Measurements from ENCODE around the gene NUP155. TPM values are rescaled to one million over a fixed set of nuclear protein-coding genes. Genes with fewer than 3 reads are reported as not detected.

The NUP155 gene
- total RNA-seq, result 22.8 and 23.6 TPM in 2 replicates

GRCh38 chr5:37370864-37371726 lies at the start of gene NUP155:
TSS of gene NUP155 (minus strand) at chr5:37371106. CDS start at chr5:37370977, 129 bp downstream.

GRCh38 chr5:37379100-37379628 lies 8.3 kb upstream of the NUP155 start, which contains the start of gene WDR70:
TSS of gene WDR70 (plus strand) at chr5:37379318. CDS start at chr5:37379368, 50 bp downstream.

GRCh38 chr5:37248970-37249814 lies 121.7 kb downstream of the NUP155 start, which contains the start of gene CPLANE1:
TSS of gene CPLANE1 (minus strand) at chr5:37249376. CDS start at chr5:37247698, 1,678 bp downstream.

Other genes starting within 250 kb of the NUP155 start
- 14.4 and 17.0 TPM in 2 replicates for gene CPLANE1, start 121.7 kb downstream of the NUP155 start, total RNA-seq
- 31.2 and 38.4 TPM in 2 replicates for gene WDR70, start 8.2 kb upstream of the NUP155 start, total RNA-seq

Data from smooth muscle cell of bladder (primary cell).